GM21786 (cell line): ENCODE data around the gene RRP7A.
"Not testable (repeated sequence)": the region's sequence is repeated elsewhere in the genome, so short reads cannot be mapped to it uniquely, and the experiment has no call there.

Experiments used
- ATAC-seq: cut with Tn5 transposase; IDR thresholded peaks from one replicate; pipeline ENCODE4 v1.9.1; 2021; ENCODE audit not compliant: unreplicated experiment

Gene RRP7A, protein sequence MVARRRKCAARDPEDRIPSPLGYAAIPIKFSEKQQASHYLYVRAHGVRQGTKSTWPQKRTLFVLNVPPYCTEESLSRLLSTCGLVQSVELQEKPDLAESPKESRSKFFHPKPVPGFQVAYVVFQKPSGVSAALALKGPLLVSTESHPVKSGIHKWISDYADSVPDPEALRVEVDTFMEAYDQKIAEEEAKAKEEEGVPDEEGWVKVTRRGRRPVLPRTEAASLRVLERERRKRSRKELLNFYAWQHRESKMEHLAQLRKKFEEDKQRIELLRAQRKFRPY

DNA sequence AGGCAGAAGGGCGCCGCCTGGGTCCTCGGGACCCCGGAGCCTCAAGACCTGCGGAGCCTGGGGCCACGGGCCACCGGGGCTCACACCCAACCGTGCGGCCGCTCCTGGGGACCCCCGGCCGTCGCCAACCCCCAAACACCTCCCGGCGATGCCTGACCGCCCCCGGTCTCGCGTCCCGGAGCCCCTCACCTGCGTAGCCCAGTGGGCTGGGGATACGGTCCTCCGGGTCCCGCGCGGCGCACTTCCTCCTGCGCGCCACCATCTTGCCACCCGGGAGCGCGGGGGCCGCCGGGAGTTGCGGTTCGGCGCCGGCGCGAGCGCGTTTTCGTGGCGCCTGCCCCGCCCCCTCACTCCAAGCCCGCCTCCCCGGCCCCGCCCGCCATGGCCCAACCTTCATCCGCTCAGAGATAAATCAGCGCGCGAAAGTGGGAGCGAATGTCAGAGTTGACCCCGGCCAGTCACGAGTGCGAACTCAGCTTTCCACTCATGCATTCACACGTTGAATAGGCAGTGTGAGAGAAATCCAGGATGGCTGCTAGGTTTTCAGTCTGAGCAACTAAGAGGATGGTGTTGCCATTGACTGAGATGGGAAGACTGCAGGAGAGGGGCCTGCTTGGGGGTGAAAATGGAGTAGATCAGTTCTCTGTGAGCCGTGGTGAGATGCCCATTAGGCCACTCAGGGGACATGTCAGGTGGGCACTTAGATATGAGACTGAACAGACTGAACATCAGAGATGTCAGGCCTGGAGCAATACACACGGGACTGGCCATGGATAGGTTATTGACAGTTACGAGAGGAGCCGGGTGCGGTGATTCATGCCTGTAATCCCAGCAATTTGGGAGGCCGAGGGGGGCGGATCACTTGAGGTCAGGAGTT, at the start of gene RRP7A:
Gene RRP7A (minus strand): TSS at position 272 of the 877 bp plus-strand sequence. CDS start 10 bp downstream, at position 262.
- ATAC-seq: peak; percentile 76

DNA sequence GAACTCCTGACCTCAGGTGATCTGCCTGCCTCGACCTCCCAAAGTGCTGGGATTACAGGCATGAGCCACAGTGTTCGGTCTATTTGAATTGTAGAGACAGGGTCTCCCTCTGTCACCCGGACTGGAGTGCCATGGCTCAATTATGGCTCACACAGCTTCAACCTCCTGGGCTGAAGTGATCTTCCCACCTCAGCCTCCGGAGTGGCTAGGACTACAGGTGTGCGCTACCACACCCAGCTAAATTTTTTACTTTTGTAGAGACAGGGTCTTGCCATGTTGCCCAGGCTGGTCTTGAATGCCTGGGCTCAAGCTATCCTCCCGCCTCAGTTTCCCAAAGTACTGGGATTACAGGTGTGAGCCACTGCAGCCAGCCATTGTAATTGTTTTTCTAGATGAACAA, 48.4 kb upstream of the RRP7A start:
- ATAC-seq: not testable (repeated sequence)

DNA sequence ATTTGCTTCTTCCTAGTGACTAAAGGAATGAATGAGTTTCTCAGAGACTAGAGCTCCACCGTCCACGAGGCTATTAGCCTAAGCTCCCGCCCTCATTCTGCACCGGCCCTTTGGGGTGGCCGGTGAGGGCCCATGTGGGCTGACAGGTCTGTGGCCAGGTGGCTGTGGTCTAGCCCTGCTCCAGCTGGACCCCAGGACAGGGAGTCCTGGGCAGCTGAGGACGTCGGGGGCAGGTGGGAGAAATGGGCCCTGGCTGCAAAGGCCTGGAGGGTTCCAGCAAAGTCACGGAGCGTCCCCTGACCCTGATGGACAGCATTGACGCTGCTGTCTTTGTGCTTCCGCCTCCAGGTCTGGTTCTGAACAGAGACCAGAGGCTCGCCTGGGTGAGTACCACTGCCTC, 46.4 kb upstream of the RRP7A start:
- no peak for ATAC-seq

DNA sequence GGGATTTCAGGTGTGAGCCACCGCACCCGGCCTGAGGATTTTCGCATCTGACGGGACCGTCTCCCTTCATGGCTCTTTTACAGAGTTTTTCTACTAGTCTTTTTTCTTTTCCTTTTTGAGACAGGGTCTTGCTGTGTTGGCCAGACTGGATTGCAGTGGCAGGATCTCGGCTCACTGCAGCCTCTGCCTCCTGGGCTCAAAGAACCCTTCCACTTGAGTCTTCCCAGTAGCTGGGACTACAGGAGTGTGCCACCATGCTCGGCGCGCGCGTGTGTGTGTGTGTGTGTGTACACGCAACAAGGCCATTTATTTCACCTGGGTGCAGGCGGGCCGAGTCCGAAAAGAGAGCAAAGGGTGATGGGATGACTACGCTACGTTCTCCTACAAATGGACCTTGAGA, 45.1 kb upstream of the RRP7A start:
- ATAC-seq: no peak

DNA sequence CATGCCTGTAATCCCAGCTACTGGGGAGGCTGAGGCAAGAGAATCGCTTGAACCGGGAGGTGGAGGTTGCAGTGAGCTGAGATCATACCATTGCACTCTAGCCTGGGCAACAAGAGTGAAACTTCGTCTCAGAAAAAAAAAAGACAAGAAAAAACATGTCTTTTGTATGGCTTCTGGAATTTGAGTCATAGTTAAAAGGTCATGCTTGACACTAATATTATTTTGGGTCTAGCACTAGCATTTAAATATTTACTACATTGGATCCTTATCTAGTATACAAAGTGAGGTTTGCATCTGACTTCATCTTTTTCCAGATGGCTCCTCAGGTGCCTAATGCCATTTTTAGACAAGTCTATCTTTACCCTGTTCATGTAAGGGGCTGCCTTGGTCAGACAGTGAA, 44.3 kb upstream of the RRP7A start:
- ATAC-seq: not testable (repeated sequence)

DNA sequence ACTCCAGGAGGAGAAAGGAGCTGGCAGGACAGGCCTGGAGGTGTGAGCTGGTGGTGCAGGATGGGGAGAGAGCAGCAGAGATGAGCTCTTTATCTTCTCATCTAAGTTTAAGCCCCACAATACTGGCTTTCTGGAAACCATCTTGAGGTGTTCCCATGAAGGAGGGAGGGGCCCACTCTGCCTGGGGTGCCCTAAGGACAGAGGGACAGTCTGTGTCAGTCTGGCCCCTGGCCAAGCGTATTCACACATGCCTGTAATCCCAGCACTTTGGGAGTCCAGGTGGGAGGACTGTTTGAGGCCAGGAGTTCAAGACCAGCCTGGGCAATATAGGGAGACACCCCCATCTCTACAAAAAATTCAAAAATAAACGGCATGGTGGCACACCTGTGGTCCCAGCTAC, 43.1 kb upstream of the RRP7A start:
- no peak for ATAC-seq

DNA sequence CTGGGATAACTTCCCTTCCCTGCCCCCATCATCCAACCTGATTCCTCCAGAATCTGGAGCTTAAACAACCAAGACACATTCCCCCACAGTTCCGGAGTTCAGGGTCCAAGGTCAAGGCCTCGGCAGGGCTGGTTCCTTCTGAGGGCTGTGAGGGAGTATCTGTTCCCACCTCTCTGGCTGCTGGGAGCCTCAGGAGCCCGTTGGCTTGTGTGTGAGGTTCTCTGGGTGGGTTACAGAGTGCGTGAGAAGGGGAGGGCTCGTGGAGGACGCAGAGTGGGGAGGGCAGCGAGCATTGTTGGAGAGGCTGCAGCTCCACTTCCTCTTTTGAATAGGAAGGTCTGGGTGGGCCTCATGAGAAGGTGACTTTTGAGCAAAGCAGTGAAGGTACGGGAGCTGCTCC, 42.7 kb upstream of the RRP7A start:
- ATAC-seq: no peak

DNA sequence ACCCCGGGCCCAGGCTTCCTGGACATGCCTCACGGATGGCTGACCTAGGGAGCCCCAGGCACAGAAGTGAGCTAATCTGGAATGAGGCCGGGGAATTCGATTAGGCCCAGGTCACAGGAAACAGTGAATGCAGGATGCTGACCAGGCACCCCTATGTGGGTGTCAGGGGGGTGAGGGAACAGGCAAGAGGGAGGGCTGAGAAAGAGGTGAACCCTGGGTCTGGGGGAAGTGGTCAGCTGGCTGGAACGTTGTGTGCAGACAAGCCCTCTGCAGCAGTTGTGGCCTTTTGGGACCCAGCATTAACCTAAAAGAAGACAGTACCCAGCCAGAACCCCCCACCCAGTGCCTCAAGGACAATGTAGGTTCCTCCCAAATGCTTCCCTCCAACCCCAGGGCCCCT, 42.3 kb upstream of the RRP7A start:
- no peak for ATAC-seq

DNA sequence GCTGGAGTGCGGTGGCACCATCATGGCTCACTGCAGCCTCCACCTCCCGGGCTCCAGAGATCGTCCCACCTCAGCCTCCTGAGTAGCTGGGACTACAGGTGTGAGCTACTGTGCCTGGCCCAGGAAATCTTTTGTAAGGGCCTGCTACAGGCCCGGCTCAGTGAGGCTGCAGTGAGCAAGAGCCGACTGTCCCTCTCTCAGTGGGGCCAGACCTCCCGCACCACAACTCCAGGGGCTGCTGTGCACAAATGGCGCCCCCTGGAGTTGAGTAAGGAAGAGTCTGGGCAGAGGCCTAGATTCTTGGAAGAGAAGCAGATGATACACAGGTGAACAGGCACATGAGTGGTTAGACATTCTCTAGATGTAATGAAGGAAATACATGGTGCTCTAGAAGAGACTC, 41.2 kb upstream of the RRP7A start:
- no peak for ATAC-seq

DNA sequence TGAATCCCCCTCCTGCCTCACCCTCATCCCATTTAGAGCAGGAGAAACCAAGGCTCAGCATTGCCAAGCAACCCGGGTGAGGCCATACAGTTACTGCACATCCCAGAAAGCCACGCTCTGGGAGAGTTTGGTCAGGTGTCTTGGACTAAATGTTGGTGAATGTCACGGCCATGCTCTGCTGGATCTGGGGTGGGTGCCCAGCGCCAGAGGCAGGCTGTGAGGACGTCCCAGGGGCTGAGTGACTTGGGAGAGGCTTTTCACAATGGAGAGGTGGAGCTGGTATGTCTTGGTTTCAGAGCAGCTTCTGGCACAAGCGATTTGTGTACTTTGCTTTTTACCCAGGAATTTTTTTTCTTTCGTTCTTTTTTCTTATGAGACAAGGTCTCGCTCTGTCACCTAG, 40.8 kb upstream of the RRP7A start:
- ATAC-seq: no peak

DNA sequence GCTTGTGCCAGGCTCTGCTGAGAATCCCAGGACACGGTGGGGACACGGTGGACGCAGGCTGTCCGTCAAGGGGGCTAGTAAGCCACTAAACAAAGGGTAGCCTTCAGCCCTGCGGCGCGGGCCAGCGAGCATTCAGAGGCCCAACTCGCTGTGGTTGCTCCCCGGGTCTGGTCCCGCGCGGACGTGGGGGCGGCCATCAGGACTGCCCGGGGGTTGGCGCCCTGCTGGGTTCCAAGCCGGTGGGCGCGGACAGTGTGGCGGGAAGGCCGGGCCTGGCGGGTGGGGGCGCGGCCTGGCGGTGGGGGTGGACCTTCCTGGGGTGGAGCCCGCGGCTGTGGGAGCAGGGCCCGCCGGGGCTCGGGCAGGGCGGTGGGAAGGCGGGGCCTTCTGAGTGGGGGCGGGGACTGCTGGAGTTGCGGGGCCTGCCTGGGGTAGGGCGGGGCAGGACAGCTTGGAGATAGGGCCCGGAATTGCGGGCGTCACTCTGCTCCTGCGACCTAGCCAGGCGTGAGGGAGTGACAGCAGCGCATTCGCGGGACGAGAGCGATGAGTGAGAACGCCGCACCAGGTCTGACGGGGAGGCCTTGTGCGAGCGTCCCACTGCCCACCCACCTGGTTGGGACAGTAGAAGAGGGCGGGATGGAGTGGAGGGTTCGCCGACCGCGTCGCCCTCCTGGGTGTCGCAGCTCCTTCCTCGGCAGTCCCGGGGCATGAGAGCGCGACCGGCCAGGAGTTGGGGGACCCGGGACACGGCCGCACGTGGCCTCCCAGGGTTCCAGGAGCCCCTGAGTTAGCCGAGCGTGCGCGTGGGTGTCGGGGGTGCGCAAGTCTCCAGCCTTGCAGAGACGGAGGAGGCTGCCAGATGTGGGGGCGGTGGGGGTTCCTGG, 34.1 kb upstream of the RRP7A start, which contains the start of gene SERHL2:
Gene SERHL2 (plus strand): TSS at position 482 of the 887 bp plus-strand sequence. CDS start 65 bp downstream, at position 547.
- no peak for ATAC-seq

DNA sequence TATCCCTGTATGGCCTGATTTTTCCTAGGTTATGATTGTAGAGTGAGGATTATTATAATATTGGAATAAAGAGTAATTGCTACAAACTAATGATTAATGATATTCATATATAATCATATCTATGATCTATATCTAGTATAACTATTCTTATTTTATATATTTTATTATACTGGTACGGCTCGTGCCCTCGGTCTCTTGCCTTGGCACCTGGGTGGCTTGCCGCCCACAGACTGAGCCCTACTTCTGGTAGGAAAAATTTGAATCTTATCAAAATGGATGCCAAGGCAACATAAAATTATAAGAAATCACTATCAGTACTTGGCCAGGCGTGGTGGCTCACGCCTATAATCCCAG, 32.7 kb upstream of the RRP7A start:
- not testable (repeated sequence) for ATAC-seq

DNA sequence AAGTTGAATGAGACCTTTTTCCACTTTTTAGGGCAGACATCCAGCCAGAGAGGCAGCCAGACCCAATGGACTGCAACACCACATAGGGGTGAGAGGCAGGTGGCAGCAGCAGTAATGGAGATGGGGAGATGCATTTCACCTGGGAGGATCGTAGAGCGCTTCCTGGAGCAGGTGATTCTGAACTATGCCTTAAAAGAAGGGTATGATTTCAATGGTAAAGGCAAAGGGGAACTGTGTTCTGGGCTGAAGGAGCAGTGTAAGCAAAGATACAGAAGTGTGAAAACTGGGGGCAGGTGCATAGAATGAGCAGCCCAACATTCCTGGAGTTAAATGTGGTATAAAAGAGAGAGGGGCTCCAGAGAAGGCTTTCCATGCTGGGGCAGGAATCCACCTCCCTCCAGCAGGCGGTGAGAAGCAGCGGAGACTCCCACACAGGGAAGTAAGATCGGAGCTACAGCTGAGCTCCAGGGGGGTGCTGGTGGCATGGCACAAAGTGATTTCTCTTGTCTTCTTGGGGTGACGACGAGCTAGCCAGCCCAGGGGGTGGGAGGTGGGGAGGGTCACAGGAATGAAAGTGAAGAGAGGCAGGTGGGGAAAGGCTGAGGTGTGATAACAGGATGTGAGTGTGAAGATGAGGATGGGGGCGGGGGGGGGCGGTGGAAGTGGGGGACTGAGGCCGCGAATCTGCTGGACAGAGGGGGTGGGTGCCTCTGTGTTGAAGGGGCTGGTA, 29.9 kb upstream of the RRP7A start:
- no peak for ATAC-seq

DNA sequence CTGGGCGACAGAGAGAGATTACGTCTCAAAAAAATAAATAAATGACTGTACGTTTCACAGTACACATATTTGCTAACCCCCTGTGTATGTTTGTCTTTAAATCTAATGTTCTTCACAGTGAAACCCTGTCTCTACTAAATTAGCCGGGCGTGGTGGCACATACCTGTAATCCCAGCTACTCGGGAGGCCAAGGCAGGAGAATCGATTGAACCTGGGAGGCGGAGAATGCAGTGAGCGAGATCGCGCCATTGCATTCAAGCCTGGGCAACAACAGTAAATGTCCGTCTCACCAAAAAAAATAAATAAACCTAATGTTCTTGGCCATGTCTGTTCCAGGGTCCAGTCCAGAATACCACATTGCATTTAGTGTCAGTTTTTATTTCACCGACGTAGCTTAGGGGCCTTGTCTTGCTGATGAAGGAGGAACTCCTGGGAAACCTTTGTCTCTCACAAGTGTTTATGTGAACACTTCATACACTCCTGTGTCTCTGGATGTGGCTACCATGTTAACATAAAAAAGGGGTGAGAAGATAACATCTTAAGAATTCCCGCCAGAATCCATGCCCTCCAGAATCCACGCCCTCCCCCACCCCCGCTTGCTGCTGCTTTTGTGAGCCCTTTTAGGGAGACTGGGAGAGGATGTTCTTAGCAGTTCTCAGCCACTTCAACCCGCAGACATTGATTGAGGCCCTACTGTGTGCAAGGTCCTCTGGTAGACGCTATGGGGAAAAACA, 29.2 kb upstream of the RRP7A start:
- no peak for ATAC-seq

DNA sequence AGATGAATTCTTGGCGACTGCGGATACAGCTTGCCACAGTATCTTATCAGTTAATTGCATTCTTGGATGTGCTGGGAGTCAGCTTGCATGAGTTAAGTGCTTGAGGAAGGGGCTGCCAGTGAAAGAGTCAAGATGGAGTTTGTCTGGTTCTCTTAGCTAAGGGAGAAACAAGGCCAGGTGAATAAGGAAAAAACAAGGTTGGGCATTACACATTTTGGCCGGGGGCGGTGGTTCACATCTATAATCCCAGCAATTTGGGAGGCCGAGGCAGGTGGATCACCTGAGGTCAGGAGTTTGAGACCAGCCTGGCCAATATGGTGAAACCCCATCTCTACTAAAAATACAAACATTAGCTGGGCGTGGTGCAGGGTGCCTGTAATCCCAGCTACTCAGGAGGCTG, 28.5 kb upstream of the RRP7A start:
- ATAC-seq: not testable (repeated sequence)

DNA sequence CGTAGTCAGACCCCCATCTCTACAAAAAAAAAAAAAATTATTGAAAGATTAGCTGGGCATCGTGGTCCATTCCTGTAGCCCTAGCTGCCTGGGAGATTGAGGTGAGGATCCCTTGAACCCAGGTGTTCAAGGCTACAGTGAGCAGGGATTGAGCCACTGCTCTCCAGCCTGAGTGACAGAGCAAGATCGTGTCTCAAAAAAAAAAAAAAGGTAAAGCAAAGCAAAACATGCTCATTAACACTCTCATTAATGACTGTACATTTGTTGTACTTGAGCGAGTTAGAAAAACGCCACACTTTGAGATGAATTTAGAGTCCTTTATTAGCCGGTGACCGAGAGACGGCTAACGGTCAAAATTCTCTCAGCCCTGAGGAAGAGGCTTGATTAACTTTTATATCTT, 28.0 kb upstream of the RRP7A start:
- ATAC-seq: no peak

DNA sequence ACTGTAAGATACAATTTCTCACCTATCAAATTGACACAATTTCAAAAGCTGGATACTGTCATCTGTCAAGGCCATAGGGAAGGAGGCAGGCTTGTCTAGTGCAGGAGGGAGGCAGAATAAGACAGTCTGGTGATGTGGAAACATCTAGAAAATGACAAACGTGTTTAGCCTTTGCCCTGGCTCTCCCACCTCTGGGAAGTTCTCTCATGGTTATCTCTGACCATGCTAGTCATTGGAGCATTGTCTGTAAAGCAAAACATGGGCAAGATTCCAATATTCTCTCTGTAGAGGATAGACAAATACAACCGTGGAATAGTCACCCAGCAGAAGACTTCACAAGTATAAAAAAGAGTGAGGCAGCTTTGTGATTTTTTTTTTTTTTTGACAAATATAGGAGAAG, 25.1 kb upstream of the RRP7A start:
- no peak for ATAC-seq

DNA sequence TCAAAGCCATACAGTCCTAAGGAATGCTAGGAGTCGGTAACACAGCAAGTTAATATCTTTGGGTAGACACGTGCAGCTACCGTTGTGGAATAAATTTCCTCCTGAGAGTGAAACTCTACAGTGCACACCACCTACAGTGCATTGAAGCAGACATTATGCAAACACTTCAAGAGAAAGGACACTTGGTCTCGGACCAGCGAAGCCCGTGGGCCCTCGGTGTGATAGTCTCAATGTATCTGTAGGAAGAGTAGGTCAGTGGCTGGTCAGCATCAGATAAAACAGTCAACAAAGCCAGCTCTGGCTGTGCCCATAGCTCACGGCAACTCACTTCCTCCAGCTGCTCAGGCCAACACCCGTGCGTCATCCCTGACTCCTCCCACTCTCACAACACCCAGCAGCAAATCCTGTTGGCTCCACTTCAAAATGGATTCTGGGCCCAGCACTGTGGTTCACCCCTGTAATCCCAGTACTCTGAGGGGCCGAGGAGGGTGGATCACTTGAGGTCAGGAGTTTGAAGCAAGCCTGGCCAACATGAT, 19.7 kb upstream of the RRP7A start:
- not testable (repeated sequence) for ATAC-seq

DNA sequence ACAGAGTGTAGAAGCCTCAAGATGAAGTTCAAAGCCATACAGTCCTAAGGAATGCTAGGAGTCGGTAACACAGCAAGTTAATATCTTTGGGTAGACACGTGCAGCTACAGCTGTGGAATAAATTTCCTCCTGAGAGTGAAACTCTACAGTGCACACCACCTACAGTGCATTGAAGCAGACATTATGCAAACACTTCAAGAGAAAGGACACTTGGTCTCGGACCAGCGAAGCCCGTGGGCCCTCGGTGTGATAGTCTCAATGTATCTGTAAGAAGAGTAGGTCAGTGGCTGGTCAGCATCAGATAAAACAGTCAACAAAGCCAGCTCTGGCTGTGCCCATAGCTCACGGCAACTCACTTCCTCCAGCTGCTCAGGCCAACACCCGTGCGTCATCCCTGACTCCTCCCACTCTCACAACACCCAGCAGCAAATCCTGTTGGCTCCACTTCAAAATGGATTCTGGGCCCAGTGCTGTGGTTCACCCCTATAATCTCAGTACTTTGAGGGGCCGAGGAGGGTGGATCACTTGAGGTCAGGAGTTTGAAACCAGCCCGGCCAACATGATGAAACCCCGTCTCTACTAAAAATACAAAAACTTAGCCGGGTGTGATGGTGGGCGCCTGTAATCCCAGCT, 17.7 kb upstream of the RRP7A start:
- peak; percentile 42 for ATAC-seq
